Measurements from ENCODE around the gene GSTM5. TPM values are rescaled to one million over a fixed set of nuclear protein-coding genes. Genes with fewer than 3 reads are reported as not detected.
"Not testable (repeated sequence)": the region's sequence is repeated elsewhere in the genome, so short reads cannot be mapped to it uniquely, and the experiment has no call there.

Gene GSTM5
- total and polyA plus RNA-seq, 5 donors from 2014 or later: not detected

GRCh38 chr1:109754738-109755137 lies 42.7 kb downstream of the GSTM5 start:
- Histone ChIP-seq H3K4me3 (ENCODE audit: low read depth, low read length) (no peak overlapping the region), H3K27me3 (ENCODE audit: control insufficient read depth, insufficient read depth, low read length) (no peaks in the 10 kb centered on the region), H3K4me1 (ENCODE audit: control insufficient read depth, insufficient read depth, low read length, poor library complexity, severe bottlenecking) (no peaks in the 10 kb centered on the region), H3K27ac (ENCODE audit: insufficient read depth, low read length, poor library complexity, severe bottlenecking) (no peak overlapping the region), H3K9me3 (ENCODE audit: control insufficient read depth in 2 of 2, low read length in 2 of 2) (no peaks in the 10 kb centered on the region), H3K36me3 (ENCODE audit: control insufficient read depth, insufficient read depth, low read length) (no peaks in the 10 kb centered on the region)
- DNase-seq: no peak
- Mint-ChIP-seq H3K36me3 (no peaks in the 10 kb centered on the region), H3K4me1 (no peaks in the 10 kb centered on the region), H3K9me3 (peaks cover 0 to 2% (median 0%) of the 10 kb centered on the region in 7 donors), H3K27me3 (peaks cover 14% of the 10 kb centered on the region), H3K4me3 (no peak overlapping the region), H3K27ac (no peak overlapping the region)
- ATAC-seq (ENCODE audit: low read depth in 2 of 2): no peak

DNA sequence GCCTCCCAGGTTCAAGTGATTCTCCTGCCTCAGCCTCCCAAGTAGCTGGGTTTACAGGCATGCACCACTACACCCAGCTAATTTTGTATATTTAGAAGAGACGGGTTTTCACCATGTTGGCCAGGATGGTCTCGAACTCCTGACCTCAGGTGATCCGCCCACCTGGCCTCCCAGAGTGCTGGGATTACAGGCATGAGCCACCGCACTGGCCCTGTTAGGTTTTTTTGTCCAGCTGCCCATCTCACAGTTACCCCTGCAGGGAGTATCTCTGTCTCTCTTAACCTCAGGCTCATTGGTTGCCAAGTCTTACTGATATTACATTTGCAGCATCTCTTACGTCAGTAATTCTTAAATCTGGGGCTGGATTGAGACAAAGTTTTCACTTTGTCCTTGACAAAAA lies 44.3 kb downstream of the GSTM5 start:
- not testable (repeated sequence) for H3K27me3 ChIP-seq (ENCODE audit: control insufficient read depth, insufficient read depth, low read length); H3K9me3 Mint-ChIP-seq; H3K27ac ChIP-seq (ENCODE audit: insufficient read depth, low read length, poor library complexity, severe bottlenecking); H3K27me3 Mint-ChIP-seq; ATAC-seq (ENCODE audit: low read depth in 2 of 2); H3K4me1 Mint-ChIP-seq; DNase-seq; H3K36me3 ChIP-seq (ENCODE audit: control insufficient read depth, insufficient read depth, low read length); H3K4me3 Mint-ChIP-seq; H3K36me3 Mint-ChIP-seq; H3K4me3 ChIP-seq (ENCODE audit: low read depth, low read length); H3K9me3 ChIP-seq (ENCODE audit: control insufficient read depth in 2 of 2, low read length in 2 of 2); H3K4me1 ChIP-seq (ENCODE audit: control insufficient read depth, insufficient read depth, low read length, poor library complexity, severe bottlenecking)
- H3K27ac Mint-ChIP-seq: peak overlapping the region in 1 of 3 donors; percentile 40

GRCh38 chr1:109756848-109757521 lies 44.9 kb downstream of the GSTM5 start:
- Mint-ChIP-seq H3K27ac (no peak overlapping the region), H3K9me3 (no peaks in the 10 kb centered on the region), H3K4me3 (no peak overlapping the region), H3K36me3 (no peaks in the 10 kb centered on the region), H3K27me3 (peaks cover 8% of the 10 kb centered on the region), H3K4me1 (no peaks in the 10 kb centered on the region)
- ATAC-seq (ENCODE audit: low read depth in 2 of 2) (no peak), DNase-seq (no peak)
- Histone ChIP-seq H3K36me3 (ENCODE audit: control insufficient read depth, insufficient read depth, low read length) (no peaks in the 10 kb centered on the region), H3K4me3 (ENCODE audit: low read depth, low read length) (no peak overlapping the region), H3K4me1 (ENCODE audit: control insufficient read depth, insufficient read depth, low read length, poor library complexity, severe bottlenecking) (no peaks in the 10 kb centered on the region), H3K27me3 (ENCODE audit: control insufficient read depth, insufficient read depth, low read length) (no peaks in the 10 kb centered on the region), H3K27ac (ENCODE audit: insufficient read depth, low read length, poor library complexity, severe bottlenecking) (no peak overlapping the region), H3K9me3 (ENCODE audit: control insufficient read depth in 2 of 2, low read length in 2 of 2) (no peaks in the 10 kb centered on the region)

DNA sequence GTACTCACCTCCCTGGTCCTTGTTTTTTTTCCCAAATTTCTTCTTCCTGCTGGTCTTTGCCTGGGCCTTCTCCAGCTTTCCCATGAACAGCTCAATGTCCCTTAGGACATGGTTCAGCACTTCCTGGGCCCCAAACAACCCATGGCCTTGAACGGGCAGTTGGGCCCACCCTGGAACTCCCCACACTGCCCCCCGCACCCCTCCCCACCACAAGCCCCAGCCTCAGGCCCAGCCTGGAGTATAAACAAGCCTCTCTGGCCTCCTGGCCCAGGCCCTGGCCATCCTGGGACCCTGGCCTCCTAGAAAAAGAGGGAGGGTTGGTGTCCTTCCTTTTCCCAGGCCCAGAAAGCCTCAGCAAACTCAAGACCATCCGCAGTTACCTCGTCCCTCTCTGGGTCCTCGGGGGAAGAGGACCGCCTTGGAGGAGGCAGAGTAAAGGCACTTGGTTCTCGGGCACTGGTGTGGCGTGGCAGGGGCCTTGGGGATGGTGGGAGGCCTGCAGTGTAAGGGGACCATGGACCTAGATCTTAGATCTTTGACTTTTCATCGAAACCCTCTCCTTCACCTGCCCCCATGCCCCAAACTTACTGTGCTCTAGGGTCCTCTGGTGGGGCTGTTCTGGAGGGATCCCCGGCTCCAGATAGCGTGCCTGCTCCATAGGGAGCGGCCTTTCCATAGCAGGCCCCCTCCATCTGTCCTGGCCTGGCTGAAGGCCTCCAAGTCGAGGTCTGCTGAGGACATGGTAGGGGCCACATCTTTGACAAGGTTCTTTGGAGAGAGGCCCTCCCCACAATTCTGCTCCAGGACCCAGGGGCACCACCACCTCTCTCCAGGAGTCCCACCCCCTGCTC lies 46.1 kb downstream of the GSTM5 start:
- H3K27ac Mint-ChIP-seq: no peak overlapping the region

GRCh38 chr1:109759513-109760334 lies 47.7 kb downstream of the GSTM5 start:
- no peaks in the 10 kb centered on the region for H3K4me1 ChIP-seq (ENCODE audit: control insufficient read depth, insufficient read depth, low read length, poor library complexity, severe bottlenecking)
- ATAC-seq (ENCODE audit: low read depth in 2 of 2) (no peak), DNase-seq (no peak)
- Mint-ChIP-seq H3K4me1 (no peaks in the 10 kb centered on the region), H3K9me3 (peaks cover 0 to 1% (median 0%) of the 10 kb centered on the region in 7 donors), H3K27me3 (no peaks in the 10 kb centered on the region), H3K27ac (no peak overlapping the region), H3K4me3 (no peak overlapping the region), H3K36me3 (no peaks in the 10 kb centered on the region)
- no peaks in the 10 kb centered on the region for H3K9me3 ChIP-seq (ENCODE audit: control insufficient read depth in 2 of 2, low read length in 2 of 2)
- H3K27ac ChIP-seq (ENCODE audit: insufficient read depth, low read length, poor library complexity, severe bottlenecking): no peak overlapping the region
- no peak overlapping the region for H3K4me3 ChIP-seq (ENCODE audit: low read depth, low read length)
- H3K36me3 ChIP-seq (ENCODE audit: control insufficient read depth, insufficient read depth, low read length): no peaks in the 10 kb centered on the region
- no peaks in the 10 kb centered on the region for H3K27me3 ChIP-seq (ENCODE audit: control insufficient read depth, insufficient read depth, low read length)

More for the DNA sequence above, 46.1 kb downstream of the GSTM5 start:
- H3K9me3 ChIP-seq (ENCODE audit: control insufficient read depth in 2 of 2, low read length in 2 of 2): no peaks in the 10 kb centered on the region
- Mint-ChIP-seq H3K4me1 (no peaks in the 10 kb centered on the region), H3K27me3 (no peaks in the 10 kb centered on the region), H3K36me3 (no peaks in the 10 kb centered on the region), H3K9me3 (peaks cover 0 to 1% (median 0%) of the 10 kb centered on the region in 7 donors), H3K4me3 (no peak overlapping the region)
- no peaks in the 10 kb centered on the region for H3K36me3 ChIP-seq (ENCODE audit: control insufficient read depth, insufficient read depth, low read length)
- no peaks in the 10 kb centered on the region for H3K27me3 ChIP-seq (ENCODE audit: control insufficient read depth, insufficient read depth, low read length)
- ATAC-seq (ENCODE audit: low read depth in 2 of 2): no peak
- H3K4me3 ChIP-seq (ENCODE audit: low read depth, low read length): no peak overlapping the region
- H3K27ac ChIP-seq (ENCODE audit: insufficient read depth, low read length, poor library complexity, severe bottlenecking): no peak overlapping the region
- DNase-seq: no peak
- H3K4me1 ChIP-seq (ENCODE audit: control insufficient read depth, insufficient read depth, low read length, poor library complexity, severe bottlenecking): no peaks in the 10 kb centered on the region

DNA sequence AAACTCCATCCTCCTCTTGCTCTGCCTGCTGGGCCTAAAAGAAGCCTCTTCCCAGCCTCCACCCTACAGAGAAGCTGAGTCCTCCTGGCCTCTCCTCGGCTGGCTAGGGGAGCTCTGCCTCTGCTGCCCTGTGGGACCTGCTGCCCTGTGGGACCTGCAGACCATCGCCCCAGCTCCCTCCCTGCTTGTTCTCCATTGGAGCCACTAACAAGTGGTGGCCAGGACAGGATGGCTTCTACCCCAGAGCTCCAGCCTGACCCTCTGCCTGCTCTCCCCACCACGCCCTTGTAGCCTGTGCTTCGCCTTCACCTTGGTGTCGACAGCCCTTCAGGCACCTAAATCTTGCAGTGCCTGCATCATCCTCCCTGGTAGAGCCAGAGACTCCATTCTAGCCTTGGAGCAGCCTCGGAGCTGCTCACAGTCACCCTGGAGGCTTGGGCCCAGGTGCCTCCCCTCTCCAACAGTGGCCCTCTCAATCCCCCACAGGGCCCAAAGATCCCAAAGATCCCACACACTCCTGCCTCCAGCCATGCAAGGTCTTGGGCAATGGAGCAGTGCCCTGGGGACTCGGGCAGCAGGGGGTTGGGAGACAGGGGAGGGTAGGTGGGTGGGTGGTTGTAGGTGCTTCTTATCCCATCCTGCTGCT lies 48.7 kb downstream of the GSTM5 start:
- ATAC-seq (ENCODE audit: low read depth in 2 of 2): no peak
- Histone ChIP-seq H3K27me3 (ENCODE audit: control insufficient read depth, insufficient read depth, low read length) (no peaks in the 10 kb centered on the region), H3K36me3 (ENCODE audit: control insufficient read depth, insufficient read depth, low read length) (no peaks in the 10 kb centered on the region), H3K4me1 (ENCODE audit: control insufficient read depth, insufficient read depth, low read length, poor library complexity, severe bottlenecking) (no peaks in the 10 kb centered on the region), H3K9me3 (ENCODE audit: control insufficient read depth in 2 of 2, low read length in 2 of 2) (no peaks in the 10 kb centered on the region), H3K4me3 (ENCODE audit: low read depth, low read length) (no peak overlapping the region), H3K27ac (ENCODE audit: insufficient read depth, low read length, poor library complexity, severe bottlenecking) (no peak overlapping the region)
- no peak for DNase-seq
- Mint-ChIP-seq H3K9me3 (peaks cover 0 to 1% (median 0%) of the 10 kb centered on the region in 7 donors), H3K4me1 (no peaks in the 10 kb centered on the region), H3K27ac (no peak overlapping the region), H3K36me3 (no peaks in the 10 kb centered on the region), H3K27me3 (no peaks in the 10 kb centered on the region), H3K4me3 (no peak overlapping the region)

- Histone ChIP-seq H3K9me3 (ENCODE audit: control insufficient read depth in 2 of 2, low read length in 2 of 2) (no peaks in the 10 kb centered on the region), H3K4me1 (ENCODE audit: control insufficient read depth, insufficient read depth, low read length, poor library complexity, severe bottlenecking) (no peaks in the 10 kb centered on the region), H3K27me3 (ENCODE audit: control insufficient read depth, insufficient read depth, low read length) (no peaks in the 10 kb centered on the region), H3K36me3 (ENCODE audit: control insufficient read depth, insufficient read depth, low read length) (no peaks in the 10 kb centered on the region), H3K4me3 (ENCODE audit: low read depth, low read length) (no peak overlapping the region), H3K27ac (ENCODE audit: insufficient read depth, low read length, poor library complexity, severe bottlenecking) (no peak overlapping the region)
- DNase-seq (no peak), ATAC-seq (ENCODE audit: low read depth in 2 of 2) (no peak)
- Mint-ChIP-seq H3K4me3 (no peak overlapping the region), H3K4me1 (no peaks in the 10 kb centered on the region), H3K36me3 (no peaks in the 10 kb centered on the region), H3K9me3 (peaks cover 0 to 1% (median 0%) of the 10 kb centered on the region in 7 donors), H3K27me3 (no peaks in the 10 kb centered on the region), H3K27ac (peak overlapping the region in 1 of 3 donors; percentile 38)
These were observed 49.4 kb downstream of the GSTM5 start for GRCh38 chr1:109761227-109762038.
